ENCODE data around the gene DVL1. TPM values are rescaled to one million over a fixed set of nuclear protein-coding genes. Genes with fewer than 3 reads are reported as not detected.

The DVL1 gene
- total RNA-seq, 1 experiment from 2014 or later, result 83.9 TPM

- DNase-seq, result no peak
- CTCF ChIA-PET, result no interaction called here
- intact Hi-C loops (cut with micrococcal nuclease; ENCODE audit: unreplicated experiment), result no loop called here
- BruUV-seq (replicated peaks), result no TSS peak
- Mint-ChIP-seq H3K27me3 (ENCODE audit: unreplicated experiment) (no peaks in the 10 kb centered on the region), H3K4me3 (ENCODE audit: low read depth, unreplicated experiment) (no peak overlapping the region), H3K4me1 (ENCODE audit: low read depth, unreplicated experiment) (no peaks in the 10 kb centered on the region), H3K9me3 (ENCODE audit: low read depth, unreplicated experiment) (no peaks in the 10 kb centered on the region), H3K27ac (ENCODE audit: unreplicated experiment) (peak overlapping the region; percentile 67), H3K36me3 (ENCODE audit: insufficient read depth, unreplicated experiment) (peaks cover 84% of the 10 kb centered on the region)
- no peak for TF ChIP-seq CTCF (IDR thresholded peaks at IDR 0.05; ENCODE audit: unreplicated experiment)
These were observed 19.7 kb downstream of the DVL1 start for GRCh38 chr1:1329304-1330210.

- Mint-ChIP-seq H3K4me1 (ENCODE audit: low read depth, unreplicated experiment) (peaks cover 7% of the 10 kb centered on the region), H3K4me3 (ENCODE audit: low read depth, unreplicated experiment) (no peak overlapping the region), H3K36me3 (ENCODE audit: insufficient read depth, unreplicated experiment) (peaks cover 84% of the 10 kb centered on the region), H3K27me3 (ENCODE audit: unreplicated experiment) (no peaks in the 10 kb centered on the region), H3K27ac (ENCODE audit: unreplicated experiment) (no peak overlapping the region), H3K9me3 (ENCODE audit: low read depth, unreplicated experiment) (no peaks in the 10 kb centered on the region)
- intact Hi-C loops (cut with micrococcal nuclease; ENCODE audit: unreplicated experiment), result no loop called here
- CTCF ChIA-PET, result no interaction called here
- BruUV-seq (replicated peaks), result no TSS peak
- no peak for TF ChIP-seq CTCF (IDR thresholded peaks at IDR 0.05; ENCODE audit: unreplicated experiment)
- no peak for DNase-seq
These were observed 21.0 kb downstream of the DVL1 start for GRCh38 chr1:1328254-1328653.

GRCh38 chr1:1327291-1327690, 21.9 kb downstream of the DVL1 start:
- H3K27ac Mint-ChIP-seq (ENCODE audit: unreplicated experiment), result no peak overlapping the region
- no peak for TF ChIP-seq CTCF (IDR thresholded peaks at IDR 0.05; ENCODE audit: unreplicated experiment)
- H3K36me3 Mint-ChIP-seq (ENCODE audit: insufficient read depth, unreplicated experiment), result peaks cover 82% of the 10 kb centered on the region
- H3K4me3 Mint-ChIP-seq (ENCODE audit: low read depth, unreplicated experiment), result no peak overlapping the region
- peaks cover 17% of the 10 kb centered on the region for H3K4me1 Mint-ChIP-seq (ENCODE audit: low read depth, unreplicated experiment)
- CTCF ChIA-PET, result interaction anchor here (0.6 kb wide), 1 partner anchor 48 kb away, joined by 3 read pairs; no protein-coding TSS in a partner anchor
- no peak for DNase-seq
- intact Hi-C loops (cut with micrococcal nuclease; ENCODE audit: unreplicated experiment), result no loop called here
- no peaks in the 10 kb centered on the region for H3K27me3 Mint-ChIP-seq (ENCODE audit: unreplicated experiment)
- no peaks in the 10 kb centered on the region for H3K9me3 Mint-ChIP-seq (ENCODE audit: low read depth, unreplicated experiment)
- BruUV-seq (replicated peaks), result no TSS peak

DNA sequence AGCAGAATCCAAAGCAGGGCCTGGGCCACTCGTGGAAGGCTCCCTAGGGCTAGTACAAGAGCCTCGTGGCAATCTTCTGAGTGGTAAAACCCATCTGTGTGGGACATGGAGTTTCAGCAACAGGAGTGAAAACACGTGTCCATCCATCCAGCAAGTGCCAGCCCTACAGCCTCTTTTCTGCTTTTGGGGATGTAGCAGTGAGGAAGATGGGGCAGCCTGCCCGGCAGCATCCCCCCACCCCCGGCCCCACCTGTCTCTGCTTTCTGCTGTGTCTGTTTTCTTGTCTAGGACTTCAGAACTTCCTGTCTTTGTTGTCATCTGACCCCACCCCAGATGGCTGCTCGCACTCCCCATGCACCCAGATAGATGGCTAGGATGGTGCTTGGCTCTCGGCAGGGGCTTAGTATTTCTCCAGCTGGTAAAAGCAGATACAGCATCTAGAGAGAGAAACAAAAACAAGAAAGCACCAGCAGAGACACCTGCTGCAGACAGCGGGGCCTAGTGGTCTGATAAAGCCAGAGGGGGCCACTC, 23.1 kb downstream of the DVL1 start:
- H3K27ac Mint-ChIP-seq (ENCODE audit: unreplicated experiment), result peak overlapping the region; percentile 42
- H3K36me3 Mint-ChIP-seq (ENCODE audit: insufficient read depth, unreplicated experiment), result peaks cover 84% of the 10 kb centered on the region
- CTCF ChIA-PET, result no interaction called here
- DNase-seq, result no peak
- no peak for TF ChIP-seq CTCF (IDR thresholded peaks at IDR 0.05; ENCODE audit: unreplicated experiment)
- BruUV-seq (replicated peaks), result no TSS peak
- intact Hi-C loops (cut with micrococcal nuclease; ENCODE audit: unreplicated experiment), result no loop called here
- H3K4me3 Mint-ChIP-seq (ENCODE audit: low read depth, unreplicated experiment), result peak overlapping the region; percentile 84
- no peaks in the 10 kb centered on the region for H3K9me3 Mint-ChIP-seq (ENCODE audit: low read depth, unreplicated experiment)
- no peaks in the 10 kb centered on the region for H3K27me3 Mint-ChIP-seq (ENCODE audit: unreplicated experiment)
- peaks cover 19% of the 10 kb centered on the region for H3K4me1 Mint-ChIP-seq (ENCODE audit: low read depth, unreplicated experiment)
